Thyroid gland (tissue), 4 donors: Measurements from ENCODE around the gene RHOB. TPM values are rescaled to one million over a fixed set of nuclear protein-coding genes. Genes with fewer than 3 reads are reported as not detected.

Experiments
- DNase-seq, 2 donors: peaks; one replicate each; pipeline ENCODE4 v3.0.0-alpha.2; 2019
- H3K27ac ChIP-seq, 3 donors: fragments of 200-600 bp; sonication (generic); 1 replicate in 2 of 3; 2 replicates in 1 of 3; pipeline ENCODE4 v1.5.1; 2016 to 2019; ENCODE audit warnings: mild to moderate bottlenecking in 1 of 3, moderate library complexity in 1 of 3
- H3K27me3 ChIP-seq: fragments of 200-600 bp; sonication (generic); one replicate; pipeline ENCODE4 v1.5.1; 2019
- H3K36me3 ChIP-seq, 2 donors: fragments of 200-600 bp; sonication (generic); one replicate each; pipeline ENCODE4 v1.5.1; 2016 to 2019
- H3K4me1 ChIP-seq, 2 donors: fragments of 200-600 bp; sonication (generic); one replicate each; pipeline ENCODE4 v1.5.1; 2017 to 2019
- H3K4me3 ChIP-seq, 3 donors: fragments of 200-600 bp; sonication (generic); replicated peaks in 1 of 3; 1 replicate in 2 of 3; 2 replicates in 1 of 3; pipeline ENCODE4 v1.5.1; 2016; ENCODE audit warnings: mild to moderate bottlenecking in 1 of 3
- H3K9me3 ChIP-seq: fragments of 200-600 bp; sonication (generic); one replicate; pipeline ENCODE4 v1.5.1; 2017
- POLR2A ChIP-seq, 2 donors: fragments of 450-650 bp; IDR thresholded peaks; one replicate each; pipeline ENCODE4 v1.6.1; 2017; ENCODE audit warnings: antibody characterized with exemption in 2 of 2, mild to moderate bottlenecking in 2 of 2, moderate library complexity in 1 of 2
- WGBS, 2 donors: methylation state at CpG; one replicate each; pipeline ENCODE4 v1.1.5; 2017; 5-methylcytosine and 5-hydroxymethylcytosine counted together
- intact Hi-C: fragments of 100-400 bp; cut with DNase I; formaldehyde crosslinking; loops from one replicate; pipeline ENCODE4 v1.15.1; 2023
- total RNA-seq, 4 donors: library from RNA; depleted of rRNA; stranded (reverse); fragments of >200 nt; gene quantifications; one replicate each; pipeline ENCODE4 v1.2.3, GENCODE V29; 2016
- TF ChIP-seq, protein P1 (sequence below), 6 experiments: fragments of 200-600 bp in 3 of 6; fragments of 450-650 bp in 3 of 6; sonication (generic) in 3 of 6; IDR thresholded peaks; one replicate each; pipeline ENCODE4 v1.5.1; 2016 to 2019; ENCODE audit warnings: antibody characterized with exemption in 6 of 6, mild to moderate bottlenecking in 2 of 6, inconsistent platforms in 1 of 6, moderate library complexity in 1 of 6

RHOB gene
- total RNA-seq, 4 donors from 2014 or later, result 238 to 381 (median 271) TPM

DNA sequence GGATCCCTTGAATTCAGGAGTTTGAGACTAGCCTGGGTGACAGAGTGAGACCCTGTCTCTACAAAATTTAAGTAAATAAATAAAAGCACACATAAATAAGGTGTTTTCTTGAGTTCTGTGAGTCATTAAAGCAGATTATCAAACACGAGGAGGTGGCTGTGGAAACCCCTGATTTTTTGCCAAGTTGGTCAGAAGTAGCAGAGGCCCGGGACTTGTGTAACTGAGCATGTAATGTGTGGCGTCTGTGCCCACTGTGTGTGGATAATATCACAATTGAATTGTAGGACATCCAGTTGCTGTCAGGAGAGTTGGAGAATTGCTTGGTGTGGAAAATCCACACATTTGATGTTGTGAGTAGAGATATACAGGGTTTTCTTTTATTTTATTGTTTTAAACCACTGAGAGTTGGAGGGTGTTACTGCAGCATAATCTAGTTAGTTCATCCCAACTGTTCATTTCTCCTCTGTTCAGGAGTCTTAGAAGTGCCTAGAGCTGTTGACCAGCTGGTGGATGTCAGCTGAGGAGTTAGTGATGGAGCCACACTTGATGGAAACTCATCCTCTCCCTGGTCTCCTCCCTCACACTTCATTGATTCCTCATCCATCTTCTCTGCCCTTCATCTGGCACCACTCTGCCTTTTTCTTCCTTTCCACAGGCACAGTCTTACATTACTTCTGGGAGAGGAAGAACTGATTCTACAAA lies 45.9 kb upstream of the RHOB start:
- Histone ChIP-seq H3K9me3 (no peaks in the 10 kb centered on the region), H3K27ac (no peak overlapping the region), H3K4me3 (no peak overlapping the region), H3K27me3 (no peaks in the 10 kb centered on the region), H3K36me3 (no peaks in the 10 kb centered on the region), H3K4me1 (no peaks in the 10 kb centered on the region)
- WGBS, 2 donors, result 74 to 81% methylated on average over 3 of the region's 3 CpGs
- no peak for TF ChIP-seq POLR2A (IDR thresholded peaks at IDR 0.05)
- TF ChIP-seq, protein P1, sequence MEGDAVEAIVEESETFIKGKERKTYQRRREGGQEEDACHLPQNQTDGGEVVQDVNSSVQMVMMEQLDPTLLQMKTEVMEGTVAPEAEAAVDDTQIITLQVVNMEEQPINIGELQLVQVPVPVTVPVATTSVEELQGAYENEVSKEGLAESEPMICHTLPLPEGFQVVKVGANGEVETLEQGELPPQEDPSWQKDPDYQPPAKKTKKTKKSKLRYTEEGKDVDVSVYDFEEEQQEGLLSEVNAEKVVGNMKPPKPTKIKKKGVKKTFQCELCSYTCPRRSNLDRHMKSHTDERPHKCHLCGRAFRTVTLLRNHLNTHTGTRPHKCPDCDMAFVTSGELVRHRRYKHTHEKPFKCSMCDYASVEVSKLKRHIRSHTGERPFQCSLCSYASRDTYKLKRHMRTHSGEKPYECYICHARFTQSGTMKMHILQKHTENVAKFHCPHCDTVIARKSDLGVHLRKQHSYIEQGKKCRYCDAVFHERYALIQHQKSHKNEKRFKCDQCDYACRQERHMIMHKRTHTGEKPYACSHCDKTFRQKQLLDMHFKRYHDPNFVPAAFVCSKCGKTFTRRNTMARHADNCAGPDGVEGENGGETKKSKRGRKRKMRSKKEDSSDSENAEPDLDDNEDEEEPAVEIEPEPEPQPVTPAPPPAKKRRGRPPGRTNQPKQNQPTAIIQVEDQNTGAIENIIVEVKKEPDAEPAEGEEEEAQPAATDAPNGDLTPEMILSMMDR (IDR thresholded peaks at IDR 0.05), result no peak
- intact Hi-C loops, result loop anchor here (10.0 kb wide), 1 partner anchor 244 kb away; no protein-coding TSS in a partner anchor
- no peak for DNase-seq

- no peak overlapping the region for H3K27ac ChIP-seq
Measured at GRCh38 chr2:20401489-20401835, 45.4 kb upstream of the RHOB start.

DNA sequence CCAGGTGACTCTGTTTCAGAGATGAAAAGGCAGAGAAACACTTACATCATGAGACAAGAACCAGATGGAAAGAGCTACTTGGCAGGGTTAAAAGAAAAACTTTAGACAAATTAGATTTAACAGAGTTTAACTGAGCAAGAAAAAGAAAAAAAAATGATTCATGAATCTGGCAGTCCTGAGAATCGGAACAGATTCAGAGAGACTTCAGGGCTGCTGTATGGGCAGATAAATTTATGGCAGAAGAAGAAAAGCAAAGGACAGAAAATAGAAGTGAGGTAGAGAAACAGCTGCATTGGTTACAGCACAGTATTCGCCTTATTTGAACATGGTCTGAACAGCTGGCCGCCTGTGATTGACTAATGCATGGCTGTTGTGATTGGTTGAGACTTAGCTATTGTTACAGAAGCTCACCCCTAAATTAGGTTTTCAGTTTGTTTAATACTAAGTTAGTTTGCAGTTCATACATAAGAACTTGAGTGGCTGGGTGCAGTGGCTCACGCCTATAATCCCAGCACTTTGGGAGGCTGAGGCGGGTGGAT lies 43.0 kb upstream of the RHOB start:
- Histone ChIP-seq H3K27ac (no peak overlapping the region), H3K4me3 (no peak overlapping the region), H3K9me3 (no peaks in the 10 kb centered on the region), H3K4me1 (no peaks in the 10 kb centered on the region), H3K27me3 (no peaks in the 10 kb centered on the region), H3K36me3 (no peaks in the 10 kb centered on the region)
- no peak for DNase-seq
- intact Hi-C loops, result loop anchor here (10.0 kb wide), 1 partner anchor 241 kb away; no protein-coding TSS in a partner anchor
- 68 to 79% methylated on average over 5 of the region's 5 CpGs for WGBS, 2 donors
- no peak for TF ChIP-seq POLR2A (IDR thresholded peaks at IDR 0.05)
- TF ChIP-seq, protein P1 (IDR thresholded peaks at IDR 0.05), result no peak

More at GRCh38 chr2:20401489-20401835, 45.4 kb upstream of the RHOB start:
- H3K36me3 ChIP-seq, result no peaks in the 10 kb centered on the region
- H3K27me3 ChIP-seq, result no peaks in the 10 kb centered on the region
- H3K4me3 ChIP-seq, result no peak overlapping the region
- H3K9me3 ChIP-seq, result no peaks in the 10 kb centered on the region
- TF ChIP-seq POLR2A (IDR thresholded peaks at IDR 0.05), result no peak
- TF ChIP-seq, protein P1 (IDR thresholded peaks at IDR 0.05), result no peak
- no peaks in the 10 kb centered on the region for H3K4me1 ChIP-seq
- DNase-seq, result no peak
- intact Hi-C loops, result loop anchor here (10.0 kb wide), 1 partner anchor 243 kb away; no protein-coding TSS in a partner anchor
- WGBS, 2 donors, result 75 to 82% methylated on average over 6 of the region's 6 CpGs

GRCh38 chr2:20404950-20405349 lies 41.9 kb upstream of the RHOB start:
- 92 to 97% methylated on average over 2 of the region's 2 CpGs for WGBS, 2 donors
- H3K27ac ChIP-seq, result no peak overlapping the region
- intact Hi-C loops, result loop anchor here (10.0 kb wide), 1 partner anchor 240 kb away; no protein-coding TSS in a partner anchor

More at GRCh38 chr2:20404950-20405349, 41.9 kb upstream of the RHOB start:
- Histone ChIP-seq H3K9me3 (no peaks in the 10 kb centered on the region), H3K27me3 (no peaks in the 10 kb centered on the region), H3K4me1 (no peaks in the 10 kb centered on the region), H3K4me3 (no peak overlapping the region), H3K36me3 (no peaks in the 10 kb centered on the region)
- DNase-seq, result no peak
- TF ChIP-seq, protein P1 (IDR thresholded peaks at IDR 0.05), result no peak
- no peak for TF ChIP-seq POLR2A (IDR thresholded peaks at IDR 0.05)
